GM13977 (cell line): ENCODE data around the gene PLXNA2.
A peak's percentile ranks its signal among the peaks of the same experiment; 100 is the strongest.

Source experiments
- DNase-seq: peaks from one replicate; pipeline ENCODE4 v3.0.0; 2012; ENCODE audit warnings: low spot score
- in situ Hi-C: fragments of 300-500 bp; cut with MboI; formaldehyde crosslinking; loops from one replicate; pipeline ENCODE4 v1.12.0; 2022; ENCODE audit warnings: low sequenced_read_pairs, low pct_unique_long_range_greater_than_20kb, mixed read lengths, inconsistent platforms; ENCODE audit not compliant: unreplicated experiment
- TF ChIP-seq, protein P1 (sequence below): IDR thresholded peaks from 2 replicates; pipeline ENCODE4 v1.5.1; 2012; ENCODE audit warnings: mild to moderate bottlenecking, control low read depth; ENCODE audit not compliant: insufficient read depth; ENCODE audit errors: extremely low read depth, missing control alignments

The PLXNA2 gene

DNA sequence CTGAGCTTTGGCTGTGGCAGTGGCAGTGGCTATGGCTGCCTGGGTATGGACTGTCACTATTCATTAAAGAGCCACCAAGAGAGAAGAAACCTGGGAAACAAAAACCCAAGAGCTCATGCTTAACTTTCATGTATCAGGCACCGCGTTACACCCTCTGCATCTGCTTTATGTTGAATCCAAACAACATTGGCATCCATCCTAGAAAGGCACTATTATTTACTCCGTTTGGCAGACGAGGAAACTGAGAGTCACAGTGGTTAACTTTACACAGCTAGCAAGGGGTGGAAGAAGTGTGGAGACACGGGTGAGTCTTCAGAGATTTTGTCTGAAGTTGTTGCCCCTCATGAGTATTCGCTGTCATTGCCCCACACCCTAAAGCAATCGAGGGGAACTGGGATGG is 63.8 kb downstream of the PLXNA2 start:
- DNase-seq = no peak
- TF ChIP-seq, protein P1, sequence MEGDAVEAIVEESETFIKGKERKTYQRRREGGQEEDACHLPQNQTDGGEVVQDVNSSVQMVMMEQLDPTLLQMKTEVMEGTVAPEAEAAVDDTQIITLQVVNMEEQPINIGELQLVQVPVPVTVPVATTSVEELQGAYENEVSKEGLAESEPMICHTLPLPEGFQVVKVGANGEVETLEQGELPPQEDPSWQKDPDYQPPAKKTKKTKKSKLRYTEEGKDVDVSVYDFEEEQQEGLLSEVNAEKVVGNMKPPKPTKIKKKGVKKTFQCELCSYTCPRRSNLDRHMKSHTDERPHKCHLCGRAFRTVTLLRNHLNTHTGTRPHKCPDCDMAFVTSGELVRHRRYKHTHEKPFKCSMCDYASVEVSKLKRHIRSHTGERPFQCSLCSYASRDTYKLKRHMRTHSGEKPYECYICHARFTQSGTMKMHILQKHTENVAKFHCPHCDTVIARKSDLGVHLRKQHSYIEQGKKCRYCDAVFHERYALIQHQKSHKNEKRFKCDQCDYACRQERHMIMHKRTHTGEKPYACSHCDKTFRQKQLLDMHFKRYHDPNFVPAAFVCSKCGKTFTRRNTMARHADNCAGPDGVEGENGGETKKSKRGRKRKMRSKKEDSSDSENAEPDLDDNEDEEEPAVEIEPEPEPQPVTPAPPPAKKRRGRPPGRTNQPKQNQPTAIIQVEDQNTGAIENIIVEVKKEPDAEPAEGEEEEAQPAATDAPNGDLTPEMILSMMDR = no peak
- in situ Hi-C loops = no loop called here

DNA sequence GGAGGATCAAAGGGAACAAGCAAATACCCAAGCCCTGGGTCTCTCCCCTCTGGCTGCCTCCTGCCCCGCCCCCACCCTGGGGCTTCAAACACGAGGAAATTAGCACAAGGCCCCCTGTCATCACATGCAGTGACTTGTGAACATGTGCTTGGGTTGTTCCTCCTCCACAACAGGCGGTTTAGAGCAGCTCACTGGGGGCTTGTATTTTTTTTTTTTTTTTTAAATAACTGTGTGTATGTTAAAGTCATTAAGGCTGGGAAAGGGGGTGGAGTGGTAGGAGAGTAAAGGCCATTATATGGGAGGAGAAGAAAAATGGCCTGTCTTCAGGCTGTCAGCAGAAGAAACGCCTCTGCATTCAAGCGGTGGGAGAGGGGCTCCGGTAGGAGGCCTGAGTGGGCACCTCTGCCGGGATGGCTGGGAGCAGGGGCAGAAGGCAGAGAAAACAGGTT is 64.2 kb downstream of the PLXNA2 start:
- TF ChIP-seq, protein P1 = no peak
- in situ Hi-C loops = no loop called here
- DNase-seq = no peak

DNA sequence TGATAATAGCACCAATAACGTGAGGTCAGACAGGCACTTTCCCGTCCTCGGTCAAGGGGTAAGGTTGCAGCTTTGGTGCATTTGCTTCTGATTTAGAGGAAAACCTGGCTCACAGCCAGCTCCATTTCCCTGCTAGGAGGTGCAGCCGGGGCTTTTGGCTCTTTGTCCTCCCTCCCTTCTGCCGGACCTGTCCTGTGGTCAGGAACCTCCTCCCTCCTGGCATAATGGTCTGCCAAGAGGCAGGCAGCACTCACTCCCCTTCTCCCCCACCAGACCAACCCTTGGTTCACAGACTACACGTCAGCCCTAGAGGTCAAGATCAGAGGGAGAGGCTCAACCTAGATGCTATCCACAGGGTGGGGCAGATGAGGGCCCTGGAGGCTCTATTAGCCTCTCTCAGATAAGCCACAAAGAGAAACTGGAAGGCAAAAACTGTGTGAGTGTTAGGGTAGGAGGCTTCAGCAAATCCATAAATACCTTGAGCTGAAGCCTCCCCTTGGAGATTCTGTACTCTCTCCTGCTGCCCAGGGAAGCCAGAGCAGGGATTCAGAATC is 64.8 kb downstream of the PLXNA2 start:
- in situ Hi-C loops = no loop called here
- TF ChIP-seq, protein P1 = no peak
- no peak for DNase-seq

DNA sequence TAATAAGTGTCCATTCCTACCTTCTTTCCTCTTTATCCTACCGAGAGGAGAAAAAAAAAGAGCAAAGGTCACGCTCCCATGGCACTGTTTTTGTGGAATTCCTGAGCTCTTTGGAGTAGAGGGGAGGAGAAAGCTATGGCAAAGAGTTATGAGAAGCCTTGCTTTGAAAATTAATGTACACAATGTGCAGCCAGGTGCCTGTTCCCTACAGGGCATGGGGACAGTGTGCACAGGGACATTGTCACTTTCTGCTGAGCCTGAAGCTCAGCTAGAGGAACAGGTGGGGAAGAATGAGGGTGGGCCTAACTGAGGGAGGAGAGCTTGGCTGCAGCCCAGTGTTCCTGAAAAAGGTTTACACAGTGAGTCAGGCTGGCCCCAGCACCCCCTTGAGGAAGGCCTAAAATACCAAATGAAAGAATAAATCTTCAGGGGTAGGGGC is 66.1 kb downstream of the PLXNA2 start:
- in situ Hi-C loops = no loop called here
- no peak for DNase-seq
- TF ChIP-seq, protein P1 = no peak

DNA sequence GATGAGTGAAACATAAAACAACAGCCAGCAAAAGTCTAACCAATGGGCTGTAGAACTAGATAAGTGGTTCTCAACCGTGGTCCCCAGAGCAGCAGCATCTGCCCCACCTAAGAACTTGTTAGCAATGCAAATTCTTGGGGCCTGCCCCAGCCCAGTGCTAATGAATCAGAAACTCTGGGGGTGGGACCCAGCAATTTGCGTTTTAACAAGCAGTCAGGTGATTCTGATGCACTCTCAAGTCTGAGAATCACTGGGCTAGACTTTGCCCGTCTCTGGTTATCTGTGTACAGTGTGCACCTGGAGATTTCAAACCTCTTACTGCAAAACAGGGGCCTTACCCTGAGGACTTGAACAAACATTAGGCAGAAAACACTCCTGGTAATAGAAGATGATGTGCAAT is 66.5 kb downstream of the PLXNA2 start:
- in situ Hi-C loops = no loop called here
- DNase-seq = peak; percentile 32
- TF ChIP-seq, protein P1 = no peak

DNA sequence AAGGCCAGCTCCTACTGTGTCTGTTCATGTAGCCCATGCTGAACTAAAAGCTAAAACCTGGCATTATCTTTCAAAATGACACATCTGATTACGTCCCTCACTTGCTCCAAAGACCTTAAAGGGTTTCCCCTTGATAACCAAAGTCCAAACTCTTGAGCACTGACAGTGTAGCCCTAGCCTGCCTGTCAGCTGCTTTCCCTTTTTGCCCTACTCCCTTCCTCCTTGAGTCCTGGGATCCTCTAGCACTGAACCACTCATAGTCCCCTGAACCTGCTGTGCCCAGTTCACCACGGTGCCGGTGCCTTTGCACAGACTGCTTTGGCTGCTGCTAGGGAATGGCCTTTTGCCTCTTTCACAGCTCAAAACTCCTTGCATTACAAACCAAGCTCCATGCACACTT is 67.5 kb downstream of the PLXNA2 start:
- in situ Hi-C loops = no loop called here
- DNase-seq = no peak
- TF ChIP-seq, protein P1 = no peak

DNA sequence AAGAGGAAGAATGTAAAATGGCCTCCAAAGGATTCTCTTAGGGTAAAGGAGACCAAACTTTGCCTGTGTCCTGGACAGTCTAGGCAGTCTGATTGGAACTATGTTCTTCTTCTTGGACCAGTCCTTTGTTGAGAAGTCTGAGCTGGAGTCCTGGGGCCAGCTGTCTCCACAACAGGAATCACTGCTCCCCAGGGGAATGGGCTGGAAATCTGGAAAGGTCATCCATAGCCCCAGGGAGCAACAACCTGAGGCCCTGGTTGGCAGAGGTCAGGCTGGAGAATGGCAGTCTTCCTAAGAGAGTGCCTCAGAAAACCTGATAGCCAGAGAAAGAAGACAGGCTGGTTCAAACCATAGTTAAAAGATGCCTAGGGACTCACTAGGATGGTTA is 68.7 kb downstream of the PLXNA2 start:
- in situ Hi-C loops = no loop called here
- no peak for DNase-seq
- TF ChIP-seq, protein P1 = no peak
